GM18498 (cell line): ENCODE data around the gene FSCN2.

Source experiments
- ATAC-seq: cut with Tn5 transposase; IDR thresholded peaks from one replicate; pipeline ENCODE4 v1.9.1; 2021; ENCODE audit warnings: mild to moderate bottlenecking, moderate library complexity; ENCODE audit not compliant: unreplicated experiment

The FSCN2 gene

GRCh38 chr17:81489998-81490992 lies 37.9 kb upstream of the FSCN2 start:
- ATAC-seq, result no peak

GRCh38 chr17:81491181-81491581 lies 37.0 kb upstream of the FSCN2 start:
- no peak for ATAC-seq

GRCh38 chr17:81491761-81492160 lies 36.4 kb upstream of the FSCN2 start:
- ATAC-seq, result no peak

- no peak for ATAC-seq
These were observed 36.0 kb upstream of the FSCN2 start for GRCh38 chr17:81492202-81492601.

- no peak for ATAC-seq
These were observed 35.5 kb upstream of the FSCN2 start for GRCh38 chr17:81492706-81493105.

- ATAC-seq, result no peak
These were observed 34.8 kb upstream of the FSCN2 start for GRCh38 chr17:81493198-81494038.

- no peak for ATAC-seq
These were observed 33.4 kb upstream of the FSCN2 start for GRCh38 chr17:81494626-81495377.

GRCh38 chr17:81498953-81499600 lies 29.1 kb upstream of the FSCN2 start:
- ATAC-seq, result no peak

GRCh38 chr17:81499601-81499970 lies 28.6 kb upstream of the FSCN2 start:
- no peak for ATAC-seq

GRCh38 chr17:81500047-81500446 lies 28.1 kb upstream of the FSCN2 start:
- no peak for ATAC-seq

GRCh38 chr17:81502471-81503017 lies 25.6 kb upstream of the FSCN2 start:
- no peak for ATAC-seq

- ATAC-seq, result no peak
These were observed 24.6 kb upstream of the FSCN2 start for GRCh38 chr17:81503619-81504018.

- no peak for ATAC-seq
These were observed 19.5 kb upstream of the FSCN2 start for GRCh38 chr17:81508639-81509206.

- no peak for ATAC-seq
These were observed 18.8 kb upstream of the FSCN2 start for GRCh38 chr17:81509207-81509971.

- ATAC-seq, result no peak
These were observed 18.0 kb upstream of the FSCN2 start for GRCh38 chr17:81509972-81510784.

GRCh38 chr17:81510785-81511553 lies 17.2 kb upstream of the FSCN2 start:
- ATAC-seq, result no peak

- ATAC-seq, result no peak
These were observed 16.7 kb upstream of the FSCN2 start for GRCh38 chr17:81511554-81511803.
